ENCODE data around the gene HSPBAP1. TPM values are rescaled to one million over a fixed set of nuclear protein-coding genes. Genes with fewer than 3 reads are reported as not detected.
"Not testable (repeated sequence)": the region's sequence is repeated elsewhere in the genome, so short reads cannot be mapped to it uniquely, and the experiment has no call there.

The HSPBAP1 gene
- total RNA-seq, 1 donor from 2014 or later, result 8.0 TPM

DNA sequence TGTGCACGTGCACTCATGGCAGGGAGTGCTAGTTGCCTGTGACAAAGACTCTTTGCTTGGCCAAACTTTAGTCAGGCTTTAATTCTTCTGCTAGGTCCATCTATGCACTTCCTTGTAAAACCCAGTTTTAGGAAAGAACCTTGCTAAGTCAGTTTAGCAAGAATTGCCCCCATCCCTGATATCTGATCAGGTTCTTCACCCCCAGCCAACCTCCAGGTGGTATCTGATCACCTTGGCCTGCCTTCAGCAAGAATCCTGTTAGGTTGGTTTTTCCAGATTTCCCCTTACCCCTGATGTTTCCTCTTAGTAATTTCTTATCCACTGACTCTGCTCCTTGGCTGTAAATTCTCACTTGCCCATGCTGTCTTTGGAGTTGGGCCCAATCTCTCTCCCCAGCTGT is 8.4 kb downstream of the HSPBAP1 start:
- DNase-seq, result no peak

DNA sequence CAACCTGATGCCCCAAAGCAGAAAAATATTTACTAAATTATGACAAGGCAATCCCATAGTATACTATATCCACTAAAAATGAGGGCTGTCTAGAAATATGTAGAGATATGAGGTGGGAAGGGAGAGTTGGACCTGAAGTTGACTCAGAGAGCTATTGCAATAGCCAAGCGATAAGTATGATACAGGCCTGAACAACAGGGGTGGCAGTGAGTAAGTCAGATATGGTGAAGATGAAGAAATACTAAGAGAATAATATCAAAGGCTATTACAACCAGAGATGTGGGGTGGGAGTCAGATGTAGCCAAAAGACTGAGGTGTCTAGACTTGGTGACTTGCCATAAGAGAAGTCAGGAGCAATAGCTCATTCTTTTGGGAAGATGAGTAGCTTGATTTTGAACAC is 9.2 kb downstream of the HSPBAP1 start:
- no peak for DNase-seq

DNA sequence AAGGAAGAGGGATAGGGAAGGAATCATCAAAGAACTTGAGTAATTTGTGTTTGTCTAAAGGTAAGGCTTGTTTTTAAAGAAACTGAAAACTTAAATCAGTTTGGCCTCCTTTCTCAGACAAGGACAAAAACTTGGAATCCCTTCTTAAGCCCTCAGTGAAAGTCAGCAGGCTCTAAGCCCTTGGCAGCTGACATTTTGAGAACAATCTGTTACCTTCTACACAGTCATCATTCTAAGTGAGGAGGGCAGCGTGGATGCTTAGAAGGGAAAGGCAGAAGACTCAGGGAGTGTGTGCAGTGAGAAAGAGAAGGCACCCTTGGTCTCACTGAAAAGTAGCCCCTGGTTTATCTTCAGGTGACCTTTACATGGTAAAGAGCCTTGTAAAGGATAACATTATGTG is 10.8 kb downstream of the HSPBAP1 start:
- no peak for DNase-seq

DNA sequence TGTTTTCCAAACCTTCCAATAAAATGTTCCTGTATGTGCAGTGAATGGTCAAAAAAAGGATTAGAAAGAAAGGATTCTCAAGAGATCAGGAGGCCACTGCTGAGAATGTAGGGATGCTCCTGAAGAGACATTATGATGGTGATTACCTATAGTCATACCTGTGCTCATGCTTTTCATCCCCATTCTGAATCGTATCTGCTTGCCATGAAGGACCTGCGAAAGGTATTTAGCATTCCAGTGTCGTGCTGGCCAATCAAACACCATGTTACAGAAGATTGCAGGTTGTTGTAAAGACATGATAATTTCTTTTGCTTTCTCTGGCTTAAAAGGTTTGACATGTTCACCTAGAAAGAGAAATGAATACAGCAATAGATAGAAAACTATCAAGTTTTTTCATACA is 16.1 kb downstream of the HSPBAP1 start:
- DNase-seq, result no peak

DNA sequence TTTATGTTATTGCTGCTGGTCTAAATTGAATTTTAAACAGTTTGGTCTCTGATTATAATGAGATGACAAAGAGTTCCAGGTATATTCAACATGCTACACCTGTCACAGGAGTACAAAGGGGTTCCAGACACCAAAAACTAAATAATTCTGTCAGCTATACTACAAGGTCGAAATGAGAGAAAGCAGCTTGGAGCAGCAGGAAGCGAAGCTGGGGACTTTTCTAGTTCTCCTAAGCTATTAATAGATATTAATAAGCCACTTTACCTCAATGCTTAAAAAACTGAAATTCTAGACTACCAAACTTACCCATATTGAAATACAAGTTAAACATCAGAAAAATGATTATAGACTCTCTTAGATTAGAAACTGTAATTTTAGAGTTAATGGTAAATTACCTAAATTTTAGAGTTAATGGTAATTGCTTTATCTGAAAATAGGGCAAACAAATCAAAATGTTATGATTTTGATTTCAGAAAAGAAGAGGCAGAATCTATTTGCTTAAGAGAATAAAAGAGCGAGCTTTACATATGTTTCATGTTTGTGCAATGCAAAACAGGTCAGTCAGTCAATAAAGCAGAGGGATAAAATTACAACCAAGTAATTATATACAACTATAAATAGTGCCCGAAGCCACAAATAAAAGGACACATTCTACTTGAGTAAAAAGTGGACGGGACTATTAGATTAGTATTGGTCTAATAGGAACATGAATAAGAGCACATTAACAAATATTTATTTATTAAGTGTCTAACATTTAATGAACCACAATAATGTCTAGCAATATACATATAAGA is 16.8 kb downstream of the HSPBAP1 start:
- no peak for DNase-seq

DNA sequence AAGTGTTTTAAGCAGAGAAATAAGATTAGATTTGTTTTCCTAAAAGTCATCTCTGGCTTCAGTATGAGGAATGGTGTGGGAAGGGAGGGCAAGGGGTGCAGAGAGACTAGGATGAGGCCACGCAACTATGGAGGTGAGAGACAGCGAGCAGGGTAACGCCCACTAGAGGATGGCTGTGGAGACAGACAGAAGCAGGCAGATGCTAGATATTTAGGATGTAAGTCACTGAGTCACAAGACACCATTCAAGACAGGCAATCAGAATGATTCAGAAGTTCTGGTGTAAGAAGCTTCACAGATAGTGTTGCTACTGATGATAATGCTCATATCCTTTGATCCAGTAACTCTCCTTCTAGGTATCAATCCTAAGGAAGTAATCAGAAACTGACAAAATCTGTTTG is 19.1 kb downstream of the HSPBAP1 start:
- no peak for DNase-seq

DNA sequence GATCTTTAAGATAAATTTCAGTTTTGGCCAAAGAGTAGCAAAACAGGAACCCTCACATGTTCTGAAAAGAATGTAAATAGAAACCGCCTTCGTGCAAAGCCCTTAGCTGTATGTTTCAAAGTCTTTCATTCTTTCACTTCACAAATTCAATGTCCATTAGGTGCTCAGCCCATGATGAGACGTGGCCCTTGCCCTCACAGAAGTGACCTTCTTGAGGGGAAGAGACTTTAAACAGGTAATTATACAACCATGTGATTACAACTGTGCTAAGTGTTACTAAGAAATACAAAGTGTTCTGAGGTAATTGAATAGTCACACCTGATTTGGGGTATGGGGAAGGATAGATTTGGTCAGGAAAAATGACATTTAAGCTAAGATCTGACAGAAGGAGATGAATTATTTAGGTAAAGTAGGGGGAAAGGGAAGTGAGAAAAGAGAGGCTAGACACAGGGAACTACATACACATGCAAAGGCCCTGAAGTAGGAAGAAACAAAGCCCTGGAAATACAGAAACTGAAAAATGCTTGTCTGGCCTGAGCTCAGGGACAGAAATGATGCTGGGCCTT is 19.6 kb downstream of the HSPBAP1 start:
- no peak for DNase-seq

DNA sequence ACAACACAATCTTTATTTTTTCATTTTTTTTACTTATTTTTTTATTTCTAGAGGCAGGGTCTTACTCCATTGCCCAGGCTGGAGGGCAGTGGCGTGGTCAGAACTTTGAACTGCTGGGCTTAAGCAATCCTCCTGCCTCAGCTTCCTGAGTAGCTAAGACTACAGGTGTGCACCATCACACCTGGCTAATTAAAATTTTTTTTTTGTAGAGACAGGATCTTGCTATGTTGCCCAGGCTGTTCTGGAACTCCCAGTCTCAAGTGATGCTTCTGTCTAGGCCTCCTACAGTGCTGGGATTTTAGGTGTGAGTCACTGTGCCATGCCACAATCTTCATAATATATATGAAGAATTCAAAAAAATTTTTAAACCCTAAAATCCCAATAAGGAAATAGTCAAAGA is 20.8 kb downstream of the HSPBAP1 start:
- no peak for DNase-seq

DNA sequence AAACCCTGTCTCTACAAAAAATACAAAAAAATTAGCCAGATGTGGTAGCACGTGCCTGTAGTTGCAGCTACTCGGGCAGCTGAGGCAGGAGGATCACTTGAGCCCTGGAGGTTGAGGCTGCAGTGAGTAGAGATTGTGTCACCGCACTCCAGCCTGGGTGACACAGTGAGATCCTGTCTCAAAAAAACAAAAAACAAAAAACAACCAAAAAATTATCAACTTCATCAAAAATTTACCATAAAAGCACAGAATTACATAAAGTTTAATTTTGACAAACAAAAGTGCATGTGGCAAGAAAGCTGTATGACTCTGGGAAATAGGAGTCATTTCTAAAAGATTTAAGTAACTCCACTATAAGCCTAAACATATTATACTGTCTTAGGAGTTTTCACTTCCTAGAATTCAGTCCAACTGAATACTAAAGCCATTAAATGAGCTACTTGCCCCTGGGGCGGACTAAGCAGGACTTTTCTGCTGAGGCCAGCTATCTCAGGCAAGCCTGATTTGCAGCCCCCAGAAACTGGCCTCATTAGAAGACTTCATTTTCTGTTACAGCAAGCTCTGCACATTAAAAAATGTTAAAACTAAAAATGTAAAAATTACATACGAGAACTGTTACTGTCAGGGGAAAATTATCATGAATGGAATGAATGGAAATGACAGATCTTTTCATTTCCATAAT is 23.0 kb downstream of the HSPBAP1 start:
- no peak for DNase-seq

DNA sequence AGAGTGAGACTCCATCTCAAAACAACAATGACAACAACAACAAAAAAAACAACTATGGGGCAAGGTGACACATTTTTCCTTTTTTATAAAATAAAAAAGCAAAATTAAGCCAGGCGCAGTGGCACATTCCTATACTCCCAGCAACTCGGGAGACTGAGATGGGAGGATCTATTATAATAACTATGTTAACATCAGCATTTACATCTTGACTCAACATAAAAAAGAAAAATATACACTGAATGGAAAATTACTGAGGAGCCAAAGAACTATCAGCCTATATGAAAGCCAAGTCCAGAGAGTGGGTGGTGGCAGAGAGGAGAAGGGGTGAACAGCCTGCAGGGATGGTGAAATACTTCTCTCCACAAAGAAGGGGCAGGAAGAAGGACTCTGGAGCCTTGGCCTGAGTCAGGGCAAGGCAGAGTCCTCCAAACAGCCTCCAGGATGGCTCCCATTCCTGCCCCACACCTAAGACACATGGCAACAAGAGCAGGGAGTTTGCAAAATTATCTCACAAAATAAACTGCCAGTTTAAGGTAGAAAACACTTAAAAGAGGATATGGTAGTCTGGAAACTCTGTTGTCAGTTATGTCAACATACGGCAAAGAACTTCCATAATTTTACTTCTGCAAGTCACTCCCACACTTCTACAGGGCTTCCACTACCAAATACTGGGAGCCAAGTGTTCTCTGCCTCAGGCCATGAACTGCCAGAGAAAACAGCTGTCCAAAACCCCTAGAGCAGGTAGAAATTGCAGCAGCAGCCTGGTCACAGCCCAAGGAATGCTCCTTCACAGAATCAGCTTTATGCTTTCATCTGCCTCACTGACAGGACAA is 25.9 kb downstream of the HSPBAP1 start:
- DNase-seq, result no peak

DNA sequence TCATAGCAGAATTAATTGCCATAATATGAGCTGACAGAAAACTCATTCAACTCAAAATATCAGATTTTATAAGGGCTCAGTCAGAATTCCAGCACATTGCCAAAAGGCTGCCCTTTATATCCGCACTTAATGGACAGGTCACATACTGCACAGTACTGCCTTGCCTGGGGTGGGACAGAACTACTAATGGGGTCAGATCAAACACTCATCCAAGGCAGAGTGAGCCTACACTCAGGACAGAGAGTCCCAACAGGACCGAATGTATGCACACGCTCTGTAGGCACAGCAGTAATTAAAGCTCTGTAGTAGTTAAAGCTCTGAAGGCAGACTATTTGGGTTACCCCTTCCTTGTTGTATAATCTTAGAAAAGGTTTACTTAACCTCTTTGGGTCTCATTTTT is 27.2 kb downstream of the HSPBAP1 start:
- DNase-seq, result no peak

DNA sequence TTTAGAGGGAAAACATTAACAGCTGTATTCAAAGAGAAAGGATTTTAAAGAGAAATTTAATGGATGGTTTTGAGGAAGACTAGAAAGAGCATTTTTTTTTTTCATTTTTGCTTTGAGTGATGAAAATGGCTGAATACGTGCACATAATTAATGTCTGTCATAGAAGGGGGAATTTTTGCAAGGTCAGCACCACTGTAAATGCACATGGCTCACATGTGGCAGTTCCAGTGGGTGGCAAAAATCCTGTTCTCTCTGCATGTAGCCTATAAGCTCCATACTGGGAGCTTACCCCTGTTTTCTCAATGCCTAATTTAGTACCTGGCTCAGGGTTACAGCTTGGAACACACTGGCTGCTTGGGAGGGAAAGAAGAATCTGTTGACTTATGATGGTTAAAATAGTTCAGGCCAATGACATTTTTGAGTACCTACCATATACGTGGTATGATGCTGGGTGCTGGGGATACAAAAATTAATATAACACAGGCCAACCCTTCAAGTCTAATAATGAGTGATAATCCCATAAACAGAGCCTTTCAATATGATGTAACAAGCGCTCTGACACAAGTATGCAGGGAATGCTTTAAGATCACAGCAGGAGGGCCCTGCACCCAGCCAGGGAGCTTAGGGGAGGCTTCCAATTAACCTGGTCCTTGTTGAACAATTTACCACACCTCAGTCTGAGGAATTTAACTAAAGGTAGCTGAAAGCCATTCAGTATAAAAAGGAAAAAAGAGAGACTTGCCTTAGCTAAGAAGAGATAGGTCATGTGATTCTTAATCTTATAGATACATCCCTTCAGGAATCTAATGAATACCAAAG is 33.0 kb downstream of the HSPBAP1 start:
- no peak for DNase-seq

DNA sequence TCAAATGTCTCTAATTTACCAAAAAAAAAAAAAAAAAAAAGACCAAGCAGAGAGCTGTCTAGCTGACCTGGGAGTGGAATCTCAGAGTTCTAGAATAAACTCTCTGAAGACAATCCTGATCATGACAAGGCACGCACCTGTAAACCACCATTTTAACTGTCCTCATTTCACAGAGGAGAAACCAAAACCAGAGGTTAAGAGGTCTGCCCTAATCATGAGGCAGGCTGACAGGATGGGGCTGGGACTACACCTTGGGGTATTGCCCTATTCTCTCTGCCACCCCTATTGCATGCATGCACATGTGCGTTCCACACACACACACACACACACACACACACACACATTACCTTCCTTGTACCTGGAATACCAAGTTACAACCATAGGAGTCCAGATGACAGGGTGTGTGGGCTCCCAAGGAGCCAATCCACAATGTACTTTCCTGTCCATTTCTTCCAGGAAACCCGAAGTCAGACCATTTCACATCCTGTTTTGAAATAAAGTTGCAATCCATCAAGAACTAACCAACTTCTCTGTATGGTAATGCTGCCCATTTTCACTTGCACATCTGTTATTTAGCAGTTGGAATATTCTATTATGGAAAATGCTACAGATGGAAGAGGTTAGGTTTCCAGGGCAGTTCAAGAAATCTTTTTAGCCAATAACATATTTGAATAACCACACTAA is 34.6 kb downstream of the HSPBAP1 start:
- DNase-seq, result no peak

DNA sequence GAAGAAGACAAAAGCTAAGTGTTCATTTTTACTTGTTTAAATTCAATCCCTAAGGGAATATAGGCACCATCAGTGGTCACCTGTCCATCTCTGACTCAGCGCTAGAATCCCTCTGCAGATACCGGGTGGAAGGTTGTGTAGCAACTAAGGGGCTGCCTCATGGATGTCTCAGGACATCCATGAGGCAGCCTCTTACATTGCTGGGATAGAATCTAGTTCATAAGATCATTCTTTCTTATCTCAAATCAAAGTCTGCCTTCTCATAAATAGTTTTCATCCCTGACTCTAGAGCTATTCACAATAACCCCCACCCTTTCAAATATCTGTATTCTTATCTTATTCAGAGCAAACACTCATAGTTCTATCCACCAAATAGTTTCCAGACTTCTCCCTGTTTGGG is 38.1 kb downstream of the HSPBAP1 start:
- no peak for DNase-seq

DNA sequence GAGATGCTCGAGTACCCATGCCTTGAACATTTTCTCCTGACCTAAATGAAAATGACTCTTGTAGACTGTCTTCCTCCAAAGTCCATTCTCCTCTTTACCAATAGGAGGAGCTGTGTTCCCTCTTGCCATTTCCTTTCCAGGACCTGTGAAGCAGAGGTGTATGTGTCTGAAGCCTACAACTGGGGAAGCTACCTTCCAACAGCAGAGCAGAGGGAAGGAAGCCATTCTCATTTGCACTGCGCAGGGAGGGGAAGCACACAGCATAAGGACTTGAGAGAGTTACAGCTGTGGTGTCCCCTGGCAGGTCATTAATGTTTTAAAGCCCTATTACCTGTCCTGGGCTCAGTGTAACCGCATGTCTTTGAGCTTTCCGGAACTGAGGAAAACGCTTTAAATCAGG is 38.7 kb downstream of the HSPBAP1 start:
- no peak for DNase-seq

DNA sequence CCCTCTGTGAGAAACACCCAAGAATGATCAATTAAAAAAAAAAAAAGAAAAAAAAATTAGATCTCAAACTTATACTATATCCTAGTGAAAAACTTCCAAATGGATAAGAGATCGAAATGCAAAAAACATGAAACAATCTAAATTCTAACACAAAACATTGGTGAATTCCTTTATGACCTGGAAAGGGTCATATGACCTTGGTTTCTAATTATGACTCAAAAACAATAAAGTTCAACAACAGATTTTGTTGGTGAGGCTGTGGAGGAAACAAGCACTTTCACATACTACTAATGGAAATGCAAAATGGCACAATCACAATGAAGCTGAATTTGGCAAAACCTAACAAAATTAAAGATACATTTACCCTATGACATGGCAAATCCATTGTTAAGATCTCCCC is 45.3 kb downstream of the HSPBAP1 start:
- DNase-seq, result no peak

DNA sequence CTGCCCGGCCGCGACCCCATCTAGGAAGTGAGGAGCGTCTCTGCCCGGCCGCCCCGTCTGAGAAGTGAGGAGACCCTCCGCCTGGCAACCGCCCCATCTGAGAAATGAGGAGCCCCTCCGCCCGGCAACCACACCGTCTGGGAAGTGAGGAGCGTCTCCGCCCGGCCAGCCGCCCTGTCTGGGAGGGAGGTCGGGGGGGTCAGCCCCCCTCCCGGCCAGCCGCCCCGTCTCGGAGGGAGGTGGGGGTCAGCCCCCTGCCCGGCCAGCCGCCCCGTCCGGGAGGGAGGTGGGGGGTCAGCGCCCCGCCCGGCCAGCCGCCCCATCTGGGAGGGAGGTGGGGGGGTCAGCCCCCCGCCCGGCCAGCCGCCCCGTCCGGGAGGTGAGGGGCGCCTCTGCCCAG is 46.3 kb downstream of the HSPBAP1 start:
- not testable (repeated sequence) for DNase-seq

DNA sequence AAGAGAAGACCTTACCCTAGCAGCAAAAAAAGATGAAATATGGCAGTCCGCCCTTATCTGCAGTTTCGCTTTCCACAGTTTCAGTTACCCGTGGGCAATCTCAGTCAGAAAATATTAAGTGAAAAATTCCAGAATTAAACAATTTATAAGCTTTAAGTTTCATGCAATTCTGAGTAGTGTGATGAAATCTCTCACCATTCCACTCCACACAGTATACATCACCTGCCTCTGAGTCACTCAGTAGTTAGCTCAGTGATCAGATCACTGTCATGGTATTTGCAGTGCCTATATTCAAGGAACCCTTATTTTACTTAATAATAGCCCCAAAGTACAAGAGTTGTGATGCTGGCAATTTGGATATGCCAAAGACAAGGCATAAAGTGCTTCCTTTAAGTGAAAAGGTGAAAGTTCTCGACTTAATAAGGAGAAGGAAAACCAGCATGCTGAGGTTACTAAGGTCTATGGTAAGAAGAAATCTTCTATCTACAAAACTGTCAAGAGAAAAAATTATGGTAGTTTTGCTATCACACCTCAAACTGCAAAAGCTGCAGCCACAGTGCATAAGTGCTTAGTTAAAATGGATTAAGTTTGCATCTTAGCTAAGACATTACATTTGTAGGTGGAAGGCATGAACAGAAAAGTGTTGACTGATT is 48.1 kb downstream of the HSPBAP1 start:
- no peak for DNase-seq

DNA sequence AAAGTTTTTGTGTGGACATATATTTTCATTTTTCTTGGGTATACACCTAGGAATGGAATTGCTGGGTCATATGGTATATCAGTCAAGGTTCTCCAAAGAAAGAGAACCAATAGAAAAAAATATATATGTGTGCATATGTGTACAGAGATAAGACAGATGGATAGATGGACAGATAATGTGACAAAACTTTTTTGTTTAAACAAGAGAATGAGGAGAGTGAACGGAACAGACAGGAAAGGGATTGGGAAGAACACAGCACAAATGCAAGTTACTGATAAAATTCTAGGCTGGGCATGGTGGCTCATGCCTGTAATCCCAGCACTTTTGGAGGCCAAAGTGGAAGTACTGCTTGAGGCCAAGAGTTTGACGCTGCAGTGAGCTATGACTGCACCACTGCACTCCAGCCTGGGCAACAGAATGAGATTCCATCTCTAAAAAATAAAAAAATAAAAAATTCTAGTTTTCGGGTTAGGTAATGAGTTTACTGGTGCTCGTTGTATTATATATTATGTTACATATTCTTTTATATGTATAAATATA is 50.0 kb downstream of the HSPBAP1 start:
- DNase-seq, result no peak

DNA sequence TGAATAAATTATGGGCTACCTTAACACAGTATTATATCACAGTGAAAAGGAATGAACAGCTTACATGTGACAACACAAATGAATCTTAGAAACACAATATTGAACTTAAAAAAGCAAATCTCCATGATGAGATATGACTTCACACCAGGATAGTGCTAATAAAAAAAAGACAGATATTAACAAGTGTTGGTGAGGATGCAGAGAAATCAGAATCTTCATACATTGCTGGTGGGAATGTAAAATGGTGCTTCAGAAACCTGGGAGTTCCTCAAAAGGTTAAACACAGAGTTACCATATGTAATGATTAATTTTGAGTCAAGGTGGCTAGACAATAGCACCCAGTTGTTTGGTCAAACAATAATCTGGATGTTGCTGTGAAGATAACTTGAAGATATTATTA is 51.4 kb downstream of the HSPBAP1 start:
- no peak for DNase-seq

DNA sequence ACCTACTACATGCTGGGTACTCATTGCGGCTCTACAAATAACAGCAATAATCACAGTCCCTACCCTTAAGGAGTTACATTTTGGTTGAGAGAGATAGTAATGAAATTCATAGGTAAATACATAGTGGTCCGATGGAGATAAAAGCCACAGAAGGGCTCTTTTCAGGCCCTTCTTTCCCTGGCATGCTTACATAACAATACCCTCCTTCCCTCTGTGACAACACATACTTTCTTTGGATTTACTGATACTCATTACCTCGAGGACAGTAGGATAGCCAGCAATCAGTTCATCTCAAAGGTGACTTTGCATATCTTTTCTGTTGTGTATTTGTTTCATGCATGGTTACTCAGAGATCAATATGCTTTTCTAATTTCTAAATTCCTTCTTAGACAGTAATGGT is 54.5 kb downstream of the HSPBAP1 start:
- DNase-seq, result no peak
